ENCODE measurements around the gene STAT5B. TPM values are rescaled to one million over a fixed set of nuclear protein-coding genes. Genes with fewer than 3 reads are reported as not detected.

The STAT5B gene
- total RNA-seq, 1 experiment from 2014 or later: 36.4 TPM

DNA sequence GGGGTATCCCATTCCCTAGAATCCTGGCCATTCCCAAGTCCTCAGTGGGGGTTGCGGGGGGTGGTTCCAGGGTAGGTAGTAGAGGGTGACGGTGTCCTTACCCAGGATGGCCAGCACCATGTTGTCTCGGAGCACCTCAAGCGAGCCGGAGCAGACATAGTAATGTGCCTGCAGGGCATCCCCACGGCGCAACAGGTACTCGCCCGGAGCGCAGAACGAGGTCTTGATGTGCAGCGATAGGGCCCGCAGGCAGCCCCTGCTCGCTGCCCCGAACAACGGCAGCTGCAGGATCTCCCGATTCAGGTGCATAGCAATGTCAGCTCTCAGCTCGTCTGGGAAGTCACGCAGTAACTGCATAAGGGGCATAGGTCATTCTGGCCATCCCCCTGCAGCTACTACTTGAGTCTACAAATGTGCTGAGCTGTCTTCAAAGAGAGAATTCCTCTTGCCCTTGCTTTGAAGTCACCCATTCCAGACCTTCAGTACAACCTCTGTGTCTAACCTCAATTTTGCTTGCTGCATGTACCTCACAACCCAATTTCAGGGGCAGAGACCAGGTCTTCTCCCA lies 109.9 kb downstream of the STAT5B start (continued):
- TF ChIP-seq, protein P1, sequence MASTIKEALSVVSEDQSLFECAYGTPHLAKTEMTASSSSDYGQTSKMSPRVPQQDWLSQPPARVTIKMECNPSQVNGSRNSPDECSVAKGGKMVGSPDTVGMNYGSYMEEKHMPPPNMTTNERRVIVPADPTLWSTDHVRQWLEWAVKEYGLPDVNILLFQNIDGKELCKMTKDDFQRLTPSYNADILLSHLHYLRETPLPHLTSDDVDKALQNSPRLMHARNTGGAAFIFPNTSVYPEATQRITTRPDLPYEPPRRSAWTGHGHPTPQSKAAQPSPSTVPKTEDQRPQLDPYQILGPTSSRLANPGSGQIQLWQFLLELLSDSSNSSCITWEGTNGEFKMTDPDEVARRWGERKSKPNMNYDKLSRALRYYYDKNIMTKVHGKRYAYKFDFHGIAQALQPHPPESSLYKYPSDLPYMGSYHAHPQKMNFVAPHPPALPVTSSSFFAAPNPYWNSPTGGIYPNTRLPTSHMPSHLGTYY (CRISPR knock-in tag; IDR thresholded peaks at IDR 0.05): no peak
- TF ChIP-seq TEAD4 (CRISPR knock-in tag; IDR thresholded peaks at IDR 0.05) (no peak), ZNF138 (CRISPR knock-in tag; conservative IDR thresholded peaks at IDR 0.05) (no peak), CREM (CRISPR knock-in tag; IDR thresholded peaks at IDR 0.05) (no peak), ZNF121 (CRISPR knock-in tag; IDR thresholded peaks at IDR 0.05) (no peak), TP53 (CRISPR knock-in tag; IDR thresholded peaks at IDR 0.05) (no peak), FOXJ3 (CRISPR knock-in tag; IDR thresholded peaks at IDR 0.05; ENCODE audit: borderline replicate concordance) (no peak), ZNF416 (CRISPR knock-in tag; IDR thresholded peaks at IDR 0.05) (no peak)
- TF ChIP-seq, protein P2, sequence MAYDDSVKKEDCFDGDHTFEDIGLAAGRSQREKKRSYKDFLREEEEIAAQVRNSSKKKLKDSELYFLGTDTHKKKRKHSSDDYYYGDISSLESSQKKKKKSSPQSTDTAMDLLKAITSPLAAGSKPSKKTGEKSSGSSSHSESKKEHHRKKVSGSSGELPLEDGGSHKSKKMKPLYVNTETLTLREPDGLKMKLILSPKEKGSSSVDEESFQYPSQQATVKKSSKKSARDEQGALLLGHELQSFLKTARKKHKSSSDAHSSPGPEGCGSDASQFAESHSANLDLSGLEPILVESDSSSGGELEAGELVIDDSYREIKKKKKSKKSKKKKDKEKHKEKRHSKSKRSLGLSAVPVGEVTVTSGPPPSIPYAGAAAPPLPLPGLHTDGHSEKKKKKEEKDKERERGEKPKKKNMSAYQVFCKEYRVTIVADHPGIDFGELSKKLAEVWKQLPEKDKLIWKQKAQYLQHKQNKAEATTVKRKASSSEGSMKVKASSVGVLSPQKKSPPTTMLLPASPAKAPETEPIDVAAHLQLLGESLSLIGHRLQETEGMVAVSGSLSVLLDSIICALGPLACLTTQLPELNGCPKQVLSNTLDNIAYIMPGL (CRISPR knock-in tag; IDR thresholded peaks at IDR 0.05): no peak
- TF ChIP-seq, protein P3, sequence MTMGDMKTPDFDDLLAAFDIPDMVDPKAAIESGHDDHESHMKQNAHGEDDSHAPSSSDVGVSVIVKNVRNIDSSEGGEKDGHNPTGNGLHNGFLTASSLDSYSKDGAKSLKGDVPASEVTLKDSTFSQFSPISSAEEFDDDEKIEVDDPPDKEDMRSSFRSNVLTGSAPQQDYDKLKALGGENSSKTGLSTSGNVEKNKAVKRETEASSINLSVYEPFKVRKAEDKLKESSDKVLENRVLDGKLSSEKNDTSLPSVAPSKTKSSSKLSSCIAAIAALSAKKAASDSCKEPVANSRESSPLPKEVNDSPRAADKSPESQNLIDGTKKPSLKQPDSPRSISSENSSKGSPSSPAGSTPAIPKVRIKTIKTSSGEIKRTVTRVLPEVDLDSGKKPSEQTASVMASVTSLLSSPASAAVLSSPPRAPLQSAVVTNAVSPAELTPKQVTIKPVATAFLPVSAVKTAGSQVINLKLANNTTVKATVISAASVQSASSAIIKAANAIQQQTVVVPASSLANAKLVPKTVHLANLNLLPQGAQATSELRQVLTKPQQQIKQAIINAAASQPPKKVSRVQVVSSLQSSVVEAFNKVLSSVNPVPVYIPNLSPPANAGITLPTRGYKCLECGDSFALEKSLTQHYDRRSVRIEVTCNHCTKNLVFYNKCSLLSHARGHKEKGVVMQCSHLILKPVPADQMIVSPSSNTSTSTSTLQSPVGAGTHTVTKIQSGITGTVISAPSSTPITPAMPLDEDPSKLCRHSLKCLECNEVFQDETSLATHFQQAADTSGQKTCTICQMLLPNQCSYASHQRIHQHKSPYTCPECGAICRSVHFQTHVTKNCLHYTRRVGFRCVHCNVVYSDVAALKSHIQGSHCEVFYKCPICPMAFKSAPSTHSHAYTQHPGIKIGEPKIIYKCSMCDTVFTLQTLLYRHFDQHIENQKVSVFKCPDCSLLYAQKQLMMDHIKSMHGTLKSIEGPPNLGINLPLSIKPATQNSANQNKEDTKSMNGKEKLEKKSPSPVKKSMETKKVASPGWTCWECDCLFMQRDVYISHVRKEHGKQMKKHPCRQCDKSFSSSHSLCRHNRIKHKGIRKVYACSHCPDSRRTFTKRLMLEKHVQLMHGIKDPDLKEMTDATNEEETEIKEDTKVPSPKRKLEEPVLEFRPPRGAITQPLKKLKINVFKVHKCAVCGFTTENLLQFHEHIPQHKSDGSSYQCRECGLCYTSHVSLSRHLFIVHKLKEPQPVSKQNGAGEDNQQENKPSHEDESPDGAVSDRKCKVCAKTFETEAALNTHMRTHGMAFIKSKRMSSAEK (CRISPR knock-in tag; IDR thresholded peaks at IDR 0.05; ENCODE audit: borderline replicate concordance): no peak
- TF ChIP-seq, protein P4, sequence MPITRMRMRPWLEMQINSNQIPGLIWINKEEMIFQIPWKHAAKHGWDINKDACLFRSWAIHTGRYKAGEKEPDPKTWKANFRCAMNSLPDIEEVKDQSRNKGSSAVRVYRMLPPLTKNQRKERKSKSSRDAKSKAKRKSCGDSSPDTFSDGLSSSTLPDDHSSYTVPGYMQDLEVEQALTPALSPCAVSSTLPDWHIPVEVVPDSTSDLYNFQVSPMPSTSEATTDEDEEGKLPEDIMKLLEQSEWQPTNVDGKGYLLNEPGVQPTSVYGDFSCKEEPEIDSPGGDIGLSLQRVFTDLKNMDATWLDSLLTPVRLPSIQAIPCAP (CRISPR knock-in tag; IDR thresholded peaks at IDR 0.05): no peak
- TF ChIP-seq, protein P5, sequence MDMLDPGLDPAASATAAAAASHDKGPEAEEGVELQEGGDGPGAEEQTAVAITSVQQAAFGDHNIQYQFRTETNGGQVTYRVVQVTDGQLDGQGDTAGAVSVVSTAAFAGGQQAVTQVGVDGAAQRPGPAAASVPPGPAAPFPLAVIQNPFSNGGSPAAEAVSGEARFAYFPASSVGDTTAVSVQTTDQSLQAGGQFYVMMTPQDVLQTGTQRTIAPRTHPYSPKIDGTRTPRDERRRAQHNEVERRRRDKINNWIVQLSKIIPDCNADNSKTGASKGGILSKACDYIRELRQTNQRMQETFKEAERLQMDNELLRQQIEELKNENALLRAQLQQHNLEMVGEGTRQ (CRISPR knock-in tag; IDR thresholded peaks at IDR 0.05): no peak
- TF ChIP-seq, protein P6, sequence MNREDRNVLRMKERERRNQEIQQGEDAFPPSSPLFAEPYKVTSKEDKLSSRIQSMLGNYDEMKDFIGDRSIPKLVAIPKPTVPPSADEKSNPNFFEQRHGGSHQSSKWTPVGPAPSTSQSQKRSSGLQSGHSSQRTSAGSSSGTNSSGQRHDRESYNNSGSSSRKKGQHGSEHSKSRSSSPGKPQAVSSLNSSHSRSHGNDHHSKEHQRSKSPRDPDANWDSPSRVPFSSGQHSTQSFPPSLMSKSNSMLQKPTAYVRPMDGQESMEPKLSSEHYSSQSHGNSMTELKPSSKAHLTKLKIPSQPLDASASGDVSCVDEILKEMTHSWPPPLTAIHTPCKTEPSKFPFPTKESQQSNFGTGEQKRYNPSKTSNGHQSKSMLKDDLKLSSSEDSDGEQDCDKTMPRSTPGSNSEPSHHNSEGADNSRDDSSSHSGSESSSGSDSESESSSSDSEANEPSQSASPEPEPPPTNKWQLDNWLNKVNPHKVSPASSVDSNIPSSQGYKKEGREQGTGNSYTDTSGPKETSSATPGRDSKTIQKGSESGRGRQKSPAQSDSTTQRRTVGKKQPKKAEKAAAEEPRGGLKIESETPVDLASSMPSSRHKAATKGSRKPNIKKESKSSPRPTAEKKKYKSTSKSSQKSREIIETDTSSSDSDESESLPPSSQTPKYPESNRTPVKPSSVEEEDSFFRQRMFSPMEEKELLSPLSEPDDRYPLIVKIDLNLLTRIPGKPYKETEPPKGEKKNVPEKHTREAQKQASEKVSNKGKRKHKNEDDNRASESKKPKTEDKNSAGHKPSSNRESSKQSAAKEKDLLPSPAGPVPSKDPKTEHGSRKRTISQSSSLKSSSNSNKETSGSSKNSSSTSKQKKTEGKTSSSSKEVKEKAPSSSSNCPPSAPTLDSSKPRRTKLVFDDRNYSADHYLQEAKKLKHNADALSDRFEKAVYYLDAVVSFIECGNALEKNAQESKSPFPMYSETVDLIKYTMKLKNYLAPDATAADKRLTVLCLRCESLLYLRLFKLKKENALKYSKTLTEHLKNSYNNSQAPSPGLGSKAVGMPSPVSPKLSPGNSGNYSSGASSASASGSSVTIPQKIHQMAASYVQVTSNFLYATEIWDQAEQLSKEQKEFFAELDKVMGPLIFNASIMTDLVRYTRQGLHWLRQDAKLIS (CRISPR knock-in tag; IDR thresholded peaks at IDR 0.05; ENCODE audit: borderline replicate concordance): no peak
- TF ChIP-seq, protein P7, sequence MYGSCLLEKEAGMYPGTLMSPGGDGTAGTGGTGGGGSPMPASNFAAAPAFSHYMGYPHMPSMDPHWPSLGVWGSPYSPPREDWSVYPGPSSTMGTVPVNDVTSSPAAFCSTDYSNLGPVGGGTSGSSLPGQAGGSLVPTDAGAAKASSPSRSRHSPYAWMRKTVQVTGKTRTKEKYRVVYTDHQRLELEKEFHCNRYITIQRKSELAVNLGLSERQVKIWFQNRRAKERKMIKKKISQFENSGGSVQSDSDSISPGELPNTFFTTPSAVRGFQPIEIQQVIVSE (CRISPR knock-in tag; IDR thresholded peaks at IDR 0.05; ENCODE audit: borderline replicate concordance): no peak
